22Rv1 (cell line): ENCODE results near the gene OMA1.

ENCODE experiments used
- ZFX ChIP-seq: fragments of 450-650 bp; IDR thresholded peaks from 2 replicates; pipeline ENCODE4 v1.6.1; 2017; ENCODE audit warnings: antibody characterized with exemption, borderline replicate concordance
- TF ChIP-seq, protein P1 (sequence below): fragments of 450-650 bp; IDR thresholded peaks from 2 replicates; pipeline ENCODE4 v1.5.1; 2017; ENCODE audit warnings: mild to moderate bottlenecking

DNA sequence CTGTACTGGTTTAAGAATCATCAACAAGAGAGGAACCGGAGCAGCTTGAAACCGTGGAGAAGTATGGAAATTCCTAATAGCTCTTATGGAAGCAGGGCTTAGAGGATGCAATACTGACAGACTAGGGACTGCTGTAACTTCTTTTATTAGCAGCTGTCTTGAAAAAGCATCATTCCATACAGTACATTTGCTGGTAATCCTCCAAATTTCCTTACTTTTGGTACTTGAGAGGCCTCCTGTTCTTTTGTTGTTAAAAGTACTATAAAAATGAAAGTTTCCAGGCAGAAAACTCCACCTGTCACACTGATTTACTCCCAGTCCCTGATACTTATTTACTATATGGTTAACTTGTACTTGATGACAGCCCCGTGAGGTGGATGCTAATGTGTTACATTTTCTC is 7.7 kb downstream of the OMA1 start:
- TF ChIP-seq, protein P1, sequence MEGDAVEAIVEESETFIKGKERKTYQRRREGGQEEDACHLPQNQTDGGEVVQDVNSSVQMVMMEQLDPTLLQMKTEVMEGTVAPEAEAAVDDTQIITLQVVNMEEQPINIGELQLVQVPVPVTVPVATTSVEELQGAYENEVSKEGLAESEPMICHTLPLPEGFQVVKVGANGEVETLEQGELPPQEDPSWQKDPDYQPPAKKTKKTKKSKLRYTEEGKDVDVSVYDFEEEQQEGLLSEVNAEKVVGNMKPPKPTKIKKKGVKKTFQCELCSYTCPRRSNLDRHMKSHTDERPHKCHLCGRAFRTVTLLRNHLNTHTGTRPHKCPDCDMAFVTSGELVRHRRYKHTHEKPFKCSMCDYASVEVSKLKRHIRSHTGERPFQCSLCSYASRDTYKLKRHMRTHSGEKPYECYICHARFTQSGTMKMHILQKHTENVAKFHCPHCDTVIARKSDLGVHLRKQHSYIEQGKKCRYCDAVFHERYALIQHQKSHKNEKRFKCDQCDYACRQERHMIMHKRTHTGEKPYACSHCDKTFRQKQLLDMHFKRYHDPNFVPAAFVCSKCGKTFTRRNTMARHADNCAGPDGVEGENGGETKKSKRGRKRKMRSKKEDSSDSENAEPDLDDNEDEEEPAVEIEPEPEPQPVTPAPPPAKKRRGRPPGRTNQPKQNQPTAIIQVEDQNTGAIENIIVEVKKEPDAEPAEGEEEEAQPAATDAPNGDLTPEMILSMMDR = no peak
- no peak for TF ChIP-seq ZFX
